COR-L47 (cell line): Measurements from ENCODE around the gene NUP155.
A peak's percentile ranks its signal among the peaks of the same experiment; 100 is the strongest.
"Not testable (repeated sequence)": the region's sequence is repeated elsewhere in the genome, so short reads cannot be mapped to it uniquely, and the experiment has no call there.

Source experiments
- DNase-seq: peaks from one replicate; lab custom pipeline; 2025; lab: John Stamatoyannopoulos, UW

Gene NUP155

GRCh38 chr5:37275511-37275910 is 95.4 kb downstream of the NUP155 start:
- DNase-seq: no peak

- no peak for DNase-seq
Measured at GRCh38 chr5:37272511-37272910, 98.4 kb downstream of the NUP155 start.

DNA sequence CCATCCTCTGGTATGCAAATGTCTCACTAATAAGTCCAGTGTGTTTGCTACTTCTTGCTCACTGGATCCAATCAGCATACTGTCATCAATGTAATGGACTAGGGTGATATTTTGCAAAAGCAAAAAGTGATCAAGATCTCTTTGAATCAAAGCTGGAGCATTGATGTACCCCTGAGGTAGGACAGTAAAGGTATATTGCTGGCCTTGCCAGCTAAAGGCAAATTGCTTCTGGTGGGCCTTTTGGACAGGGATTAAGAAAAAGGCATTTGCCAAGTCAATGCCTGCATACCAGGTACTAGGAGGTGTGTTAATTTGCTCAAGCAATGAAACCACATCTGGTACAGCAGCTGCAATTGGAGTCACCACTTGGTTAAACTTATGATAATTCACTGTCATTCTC is 102.8 kb downstream of the NUP155 start:
- DNase-seq: not testable (repeated sequence)

DNA sequence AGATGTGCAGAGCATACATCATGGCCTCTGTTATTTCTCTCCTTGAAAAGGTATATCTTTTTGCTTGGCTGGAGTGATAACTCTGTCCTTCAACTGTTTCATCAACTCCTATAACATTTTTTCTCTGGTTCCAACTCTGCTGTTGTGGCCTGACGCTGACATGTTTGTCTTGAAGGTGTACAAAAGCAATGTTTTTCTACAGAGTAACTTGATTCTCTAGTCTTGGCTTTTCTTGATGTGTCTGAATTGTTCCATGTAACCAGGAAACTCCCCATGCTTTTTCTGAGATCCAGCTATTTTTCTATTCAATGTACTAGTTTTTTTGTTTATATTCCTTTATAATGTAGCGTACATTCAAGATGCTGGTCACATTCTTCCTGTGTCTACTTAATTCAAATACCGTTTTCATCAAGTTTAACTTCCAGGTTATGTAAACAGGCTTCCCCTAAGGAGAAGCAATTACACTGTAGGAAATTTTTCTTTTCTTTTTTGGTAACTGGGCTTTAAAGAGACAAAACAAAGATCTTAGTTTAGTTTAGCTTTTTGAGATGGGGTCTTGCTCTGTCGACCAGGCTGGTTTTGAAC is 115.0 kb downstream of the NUP155 start:
- DNase-seq: no peak

DNA sequence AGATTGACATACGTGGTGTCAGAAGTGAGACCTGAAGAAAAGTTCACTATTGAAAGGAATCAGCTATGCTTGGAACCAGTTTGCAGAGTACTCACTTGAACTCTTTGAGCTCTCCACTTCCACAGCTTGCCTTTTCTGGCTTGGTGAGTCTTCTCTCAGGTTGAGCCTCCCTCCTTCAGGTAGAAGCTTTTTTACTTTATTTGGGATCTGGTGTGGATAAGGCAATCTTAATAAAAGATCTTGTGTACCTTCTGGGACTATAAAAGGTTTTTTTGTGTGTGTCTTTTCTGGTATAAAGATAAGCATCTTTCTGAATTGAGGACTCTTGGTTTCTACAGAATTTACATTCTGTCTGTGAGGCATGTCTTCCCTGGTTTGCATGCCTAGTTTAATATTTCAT is 116.3 kb downstream of the NUP155 start:
- DNase-seq: no peak

DNA sequence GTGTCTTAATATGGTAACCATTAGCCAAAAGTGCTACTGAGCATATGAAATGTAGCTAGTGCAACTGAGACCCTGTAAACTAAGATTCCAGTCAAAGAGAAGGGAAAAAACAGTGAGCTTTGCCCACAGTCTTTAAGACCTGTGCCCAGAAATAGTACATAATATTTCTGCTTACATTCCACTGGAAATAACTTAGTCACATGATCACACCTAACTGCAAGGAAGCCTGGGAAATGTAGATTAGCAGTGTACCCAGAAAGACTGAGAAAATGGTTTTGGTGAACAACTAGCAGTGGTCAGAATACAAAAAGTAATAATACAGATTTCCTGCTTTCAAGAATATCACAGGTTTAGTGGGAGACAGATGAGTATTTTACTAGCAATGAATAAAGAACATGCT is 119.2 kb downstream of the NUP155 start:
- no peak for DNase-seq

DNA sequence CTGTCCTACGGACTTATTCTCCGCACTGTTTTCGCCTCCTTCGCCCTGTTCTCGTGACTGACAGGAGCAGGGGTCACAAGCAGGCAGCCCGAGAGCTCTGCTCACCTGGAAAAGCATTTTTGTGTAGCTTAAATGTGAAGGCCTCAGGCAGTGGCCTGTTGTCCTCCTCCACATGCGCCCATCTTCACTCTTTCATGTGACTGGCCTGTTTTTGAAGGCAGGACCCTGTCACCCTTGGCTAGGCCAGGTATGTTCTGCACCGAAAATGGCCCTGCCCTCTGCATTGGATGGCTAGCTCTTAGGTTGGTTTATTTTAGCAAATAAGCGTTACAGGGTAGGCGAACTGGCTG is 121.1 kb downstream of the NUP155 start:
- no peak for DNase-seq

- DNase-seq: peak; percentile 72
Measured at GRCh38 chr5:37248970-37249814, 121.7 kb downstream of the NUP155 start, which contains the start of gene CPLANE1. CPLANE1 (minus strand) TSS chr5:37249376; CDS start chr5:37247698, 1,678 bp downstream.

- DNase-seq: no peak
Measured at GRCh38 chr5:37248421-37248969, 122.4 kb downstream of the NUP155 start.

- DNase-seq: no peak
Measured at GRCh38 chr5:37247496-37247895, 123.4 kb downstream of the NUP155 start.

GRCh38 chr5:37247036-37247435 is 123.9 kb downstream of the NUP155 start:
- DNase-seq: no peak
